Effector memory CD4-positive, alpha-beta T cell (primary cell): Measurements from ENCODE around the gene PLIN3.
"Not testable (repeated sequence)": the region's sequence is repeated elsewhere in the genome, so short reads cannot be mapped to it uniquely, and the experiment has no call there.

Experiments used
- DNase-seq, 3 donors: peaks; one replicate each; pipeline ENCODE4 v3.0.0-alpha.2; 2020
- H3K27ac ChIP-seq: 2 replicates; pipeline ENCODE4 v1.7.0; 2013; ENCODE audit warnings: mild to moderate bottlenecking, low read length, moderate library complexity; ENCODE audit not compliant: insufficient read depth, poor library complexity, severe bottlenecking
- H3K27me3 ChIP-seq: replicated peaks from 2 replicates; pipeline ENCODE4 v1.7.0; 2013; ENCODE audit warnings: mild to moderate bottlenecking, low read length; ENCODE audit not compliant: insufficient read depth, control insufficient read depth, poor library complexity, severe bottlenecking
- H3K36me3 ChIP-seq: 2 replicates; pipeline ENCODE4 v1.7.0; 2013; ENCODE audit warnings: mild to moderate bottlenecking, low read length, moderate library complexity; ENCODE audit not compliant: control insufficient read depth, insufficient read depth
- H3K4me1 ChIP-seq: 2 replicates; pipeline ENCODE4 v1.7.0; 2013; ENCODE audit warnings: low read length, mild to moderate bottlenecking; ENCODE audit not compliant: control insufficient read depth, insufficient read depth, poor library complexity, severe bottlenecking
- H3K4me3 ChIP-seq: 2 replicates; pipeline ENCODE4 v1.7.0; 2013; ENCODE audit warnings: low read length, low read depth, mild to moderate bottlenecking; ENCODE audit not compliant: insufficient read depth, poor library complexity, severe bottlenecking
- H3K9me3 ChIP-seq: 2 replicates; pipeline ENCODE4 v1.7.0; 2013; ENCODE audit warnings: mild to moderate bottlenecking, low read length, moderate library complexity; ENCODE audit not compliant: control insufficient read depth

PLIN3 gene

DNA sequence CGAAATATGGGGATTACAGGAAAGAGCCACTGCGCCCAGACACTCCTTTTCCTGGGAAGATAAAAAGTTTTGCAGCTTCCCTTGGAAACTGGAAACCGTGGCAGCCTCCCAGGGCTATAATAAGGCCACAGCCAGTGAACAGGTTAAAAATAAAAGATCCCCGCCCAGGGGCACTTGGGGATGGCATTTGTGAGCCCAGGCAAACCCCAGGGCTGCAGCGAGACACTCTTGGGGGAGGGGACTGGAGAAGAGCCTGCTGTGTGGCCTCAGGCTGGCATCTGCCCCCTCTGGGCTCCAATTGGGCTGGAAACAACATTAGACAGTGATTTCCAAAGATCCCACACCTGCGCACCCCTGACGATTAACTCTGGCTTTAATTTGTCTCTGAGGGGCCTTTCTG is 64.8 kb downstream of the PLIN3 start:
- Histone ChIP-seq H3K4me3 (no peak overlapping the region), H3K27ac (no peak overlapping the region), H3K27me3 (no peaks in the 10 kb centered on the region), H3K4me1 (peaks cover 3% of the 10 kb centered on the region), H3K9me3 (no peaks in the 10 kb centered on the region), H3K36me3 (peaks cover 6% of the 10 kb centered on the region)
- no peak for DNase-seq

GRCh38 chr19:4801085-4801619 is 66.3 kb downstream of the PLIN3 start:
- H3K4me3 ChIP-seq: no peak overlapping the region
- no peak overlapping the region for H3K27ac ChIP-seq
- H3K36me3 ChIP-seq: peaks cover 13% of the 10 kb centered on the region
- no peaks in the 10 kb centered on the region for H3K9me3 ChIP-seq
- no peaks in the 10 kb centered on the region for H3K27me3 ChIP-seq
- DNase-seq: no peak
- peaks cover 3% of the 10 kb centered on the region for H3K4me1 ChIP-seq

GRCh38 chr19:4800591-4801081 is 66.8 kb downstream of the PLIN3 start:
- no peak for DNase-seq
- Histone ChIP-seq H3K4me3 (no peak overlapping the region), H3K27ac (no peak overlapping the region), H3K27me3 (no peaks in the 10 kb centered on the region), H3K36me3 (peaks cover 13% of the 10 kb centered on the region), H3K9me3 (no peaks in the 10 kb centered on the region), H3K4me1 (peaks cover 3% of the 10 kb centered on the region)

- H3K27me3 ChIP-seq: no peaks in the 10 kb centered on the region
- H3K4me3 ChIP-seq: no peak overlapping the region
- H3K36me3 ChIP-seq: peaks cover 38% of the 10 kb centered on the region
- DNase-seq: no peak
- H3K9me3 ChIP-seq: no peaks in the 10 kb centered on the region
- no peak overlapping the region for H3K27ac ChIP-seq
- H3K4me1 ChIP-seq: peaks cover 11% of the 10 kb centered on the region
Observed at GRCh38 chr19:4795400-4795799, 72.1 kb downstream of the PLIN3 start.

DNA sequence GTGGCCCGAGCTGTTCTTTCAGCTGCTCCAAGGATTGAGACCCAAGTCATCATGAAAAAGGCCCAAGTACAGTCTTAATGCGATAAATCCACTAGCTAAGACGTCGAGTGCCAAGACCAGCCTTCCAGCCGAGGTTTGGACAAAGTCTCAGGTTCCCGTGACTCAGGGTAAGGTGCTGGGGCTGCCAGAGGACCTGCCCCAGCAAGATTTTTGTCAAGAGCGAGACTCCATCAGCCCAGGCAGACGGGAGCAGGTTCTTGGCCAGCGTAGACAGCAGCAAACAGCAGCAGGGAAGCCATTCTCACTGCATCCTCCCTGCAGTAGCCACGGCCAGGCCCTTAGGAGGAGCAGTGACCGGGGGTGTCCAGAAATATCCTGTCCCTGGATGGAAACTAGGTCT is 72.5 kb downstream of the PLIN3 start:
- H3K4me3 ChIP-seq: no peak overlapping the region
- no peaks in the 10 kb centered on the region for H3K27me3 ChIP-seq
- H3K9me3 ChIP-seq: no peaks in the 10 kb centered on the region
- H3K27ac ChIP-seq: no peak overlapping the region
- H3K36me3 ChIP-seq: peaks cover 38% of the 10 kb centered on the region
- peaks cover 11% of the 10 kb centered on the region for H3K4me1 ChIP-seq
- no peak for DNase-seq

- not testable (repeated sequence) for H3K4me3 ChIP-seq, H3K27me3 ChIP-seq, H3K9me3 ChIP-seq, DNase-seq, H3K27ac ChIP-seq
- Histone ChIP-seq H3K36me3 (peaks cover 32% of the 10 kb centered on the region), H3K4me1 (peaks cover 11% of the 10 kb centered on the region)
Observed at GRCh38 chr19:4793278-4793677, 74.2 kb downstream of the PLIN3 start.

GRCh38 chr19:4792866-4793195 is 74.6 kb downstream of the PLIN3 start:
- not testable (repeated sequence) for DNase-seq, H3K27ac ChIP-seq, H3K9me3 ChIP-seq, H3K27me3 ChIP-seq
- peaks cover 11% of the 10 kb centered on the region for H3K4me1 ChIP-seq
- peak overlapping the region; percentile 90 for H3K4me3 ChIP-seq
- H3K36me3 ChIP-seq: peaks cover 32% of the 10 kb centered on the region

DNA sequence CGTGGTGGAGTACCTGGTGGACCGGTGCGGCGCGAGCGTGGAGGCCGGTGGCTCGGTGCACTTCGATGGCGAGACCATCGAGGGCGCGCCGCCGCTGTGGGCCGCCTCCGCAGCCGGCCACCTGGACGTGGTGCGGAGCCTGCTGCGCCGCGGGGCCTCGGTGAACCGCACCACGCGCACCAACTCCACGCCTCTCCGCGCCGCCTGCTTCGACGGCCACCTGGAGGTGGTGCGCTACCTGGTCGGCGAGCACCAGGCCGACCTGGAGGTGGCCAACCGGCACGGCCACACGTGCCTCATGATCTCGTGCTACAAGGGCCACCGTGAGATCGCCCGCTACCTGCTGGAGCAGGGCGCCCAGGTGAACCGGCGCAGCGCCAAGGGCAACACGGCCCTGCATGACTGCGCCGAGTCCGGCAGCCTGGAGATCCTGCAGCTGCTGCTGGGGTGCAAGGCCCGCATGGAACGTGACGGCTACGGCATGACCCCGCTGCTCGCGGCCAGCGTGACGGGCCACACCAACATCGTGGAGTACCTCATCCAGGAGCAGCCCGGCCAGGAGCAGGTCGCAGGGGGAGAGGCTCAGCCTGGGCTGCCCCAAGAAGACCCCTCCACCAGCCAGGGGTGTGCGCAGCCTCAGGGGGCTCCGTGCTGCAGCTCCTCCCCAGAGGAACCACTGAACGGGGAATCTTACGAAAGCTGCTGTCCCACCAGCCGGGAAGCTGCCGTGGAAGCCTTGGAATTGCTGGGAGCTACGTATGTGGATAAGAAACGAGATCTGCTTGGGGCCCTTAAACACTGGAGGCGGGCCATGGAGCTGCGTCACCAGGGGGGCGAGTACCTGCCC is 75.2 kb downstream of the PLIN3 start:
- H3K27me3 ChIP-seq, DNase-seq, H3K9me3 ChIP-seq: not testable (repeated sequence)
- H3K36me3 ChIP-seq: peaks cover 32% of the 10 kb centered on the region
- peaks cover 11% of the 10 kb centered on the region for H3K4me1 ChIP-seq
- peak overlapping the region; percentile 90 for H3K4me3 ChIP-seq
- H3K27ac ChIP-seq: peak overlapping the region; percentile 91

- Histone ChIP-seq H3K4me3 (peak within 1 kb of the TSS; percentile 90), H3K27ac (peak within 1 kb of the TSS; percentile 91), H3K9me3 (no peaks in the 10 kb centered on the region), H3K27me3 (no peaks in the 10 kb centered on the region), H3K36me3 (peaks cover 27% of the 10 kb centered on the region), H3K4me1 (peaks cover 11% of the 10 kb centered on the region)
- peak; percentile 98 to 99 (median 99) for DNase-seq
Observed at GRCh38 chr19:4791183-4792018, 76.1 kb downstream of the PLIN3 start, which contains the start of gene FEM1A. FEM1A (plus strand) TSS chr19:4791734; CDS start chr19:4791855, 121 bp downstream.
